CD4-positive, alpha-beta T cell treated with Interleukin-17A for 1 hour (primary cell): ENCODE data around the gene CERCAM.
A peak's percentile ranks its signal among the peaks of the same experiment; 100 is the strongest.

Experiments
- DNase-seq: peaks from one replicate; pipeline ENCODE4 v3.0.0-alpha.2; 2020

The CERCAM gene, protein sequence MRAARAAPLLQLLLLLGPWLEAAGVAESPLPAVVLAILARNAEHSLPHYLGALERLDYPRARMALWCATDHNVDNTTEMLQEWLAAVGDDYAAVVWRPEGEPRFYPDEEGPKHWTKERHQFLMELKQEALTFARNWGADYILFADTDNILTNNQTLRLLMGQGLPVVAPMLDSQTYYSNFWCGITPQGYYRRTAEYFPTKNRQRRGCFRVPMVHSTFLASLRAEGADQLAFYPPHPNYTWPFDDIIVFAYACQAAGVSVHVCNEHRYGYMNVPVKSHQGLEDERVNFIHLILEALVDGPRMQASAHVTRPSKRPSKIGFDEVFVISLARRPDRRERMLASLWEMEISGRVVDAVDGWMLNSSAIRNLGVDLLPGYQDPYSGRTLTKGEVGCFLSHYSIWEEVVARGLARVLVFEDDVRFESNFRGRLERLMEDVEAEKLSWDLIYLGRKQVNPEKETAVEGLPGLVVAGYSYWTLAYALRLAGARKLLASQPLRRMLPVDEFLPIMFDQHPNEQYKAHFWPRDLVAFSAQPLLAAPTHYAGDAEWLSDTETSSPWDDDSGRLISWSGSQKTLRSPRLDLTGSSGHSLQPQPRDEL

DNA sequence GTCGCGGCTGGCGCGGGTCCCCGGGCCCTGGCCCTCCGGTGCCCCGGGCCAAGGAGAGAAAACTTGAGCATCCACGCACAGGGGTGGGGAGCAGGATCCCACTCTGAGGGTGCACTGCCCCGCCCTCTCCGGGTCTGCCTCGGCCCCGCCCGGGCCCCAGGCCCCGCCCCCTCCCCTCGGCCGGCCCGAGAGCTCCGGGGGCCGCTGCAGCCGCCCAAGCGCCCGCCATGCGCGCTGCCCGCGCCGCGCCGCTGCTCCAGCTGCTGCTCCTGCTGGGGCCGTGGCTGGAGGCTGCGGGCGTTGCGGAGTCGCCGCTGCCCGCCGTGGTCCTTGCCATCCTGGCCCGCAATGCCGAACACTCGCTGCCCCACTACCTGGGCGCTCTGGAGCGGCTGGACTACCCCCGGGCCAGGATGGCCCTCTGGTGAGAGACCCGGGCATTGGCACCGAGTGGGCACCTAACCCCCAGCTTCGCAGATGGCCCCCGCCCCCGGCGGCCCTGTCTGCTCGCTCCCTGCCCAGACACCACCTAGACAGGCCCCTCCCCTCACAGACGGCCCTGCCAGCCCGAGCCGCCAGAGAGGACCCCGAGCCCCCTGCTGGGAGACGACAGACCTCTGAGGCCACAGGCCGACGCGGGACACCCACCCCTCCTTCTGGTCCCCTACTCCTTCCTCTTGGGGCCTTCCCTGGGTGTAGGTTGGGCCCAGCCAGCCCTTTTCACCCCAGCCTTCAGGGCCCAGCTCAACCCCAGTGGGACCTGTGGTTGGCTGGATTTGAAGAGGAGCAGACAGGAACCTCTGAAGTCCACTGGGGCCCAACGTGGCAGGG is at the start of gene CERCAM:
CERCAM (plus strand) TSS at position 207 of the 831 bp plus-strand sequence; CDS start at position 228, 21 bp downstream.
- peak; percentile 36 for DNase-seq

DNA sequence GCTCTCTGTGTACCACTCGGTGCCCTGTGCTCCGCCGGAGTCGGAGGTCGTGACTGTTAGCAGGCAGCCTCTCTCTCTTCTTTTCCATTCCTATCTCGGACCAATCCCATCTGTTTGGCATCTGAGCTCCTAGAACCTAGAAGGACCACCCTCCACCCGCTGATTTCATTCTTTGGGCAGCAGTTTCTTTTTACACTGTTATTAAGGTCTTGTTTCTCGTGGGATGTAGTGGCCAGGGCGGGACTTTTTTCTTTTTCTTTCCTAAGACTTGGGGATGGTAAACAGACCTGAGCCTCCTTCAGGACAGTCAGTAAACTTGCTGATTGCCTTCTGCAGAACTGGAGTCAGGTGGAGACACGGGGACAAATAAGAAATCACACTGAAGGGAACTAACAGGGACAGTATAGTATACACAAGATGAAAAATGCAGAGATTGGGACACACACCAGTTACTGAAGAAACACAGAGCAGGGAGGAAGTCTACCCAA is 49.0 kb upstream of the CERCAM start:
- no peak for DNase-seq

DNA sequence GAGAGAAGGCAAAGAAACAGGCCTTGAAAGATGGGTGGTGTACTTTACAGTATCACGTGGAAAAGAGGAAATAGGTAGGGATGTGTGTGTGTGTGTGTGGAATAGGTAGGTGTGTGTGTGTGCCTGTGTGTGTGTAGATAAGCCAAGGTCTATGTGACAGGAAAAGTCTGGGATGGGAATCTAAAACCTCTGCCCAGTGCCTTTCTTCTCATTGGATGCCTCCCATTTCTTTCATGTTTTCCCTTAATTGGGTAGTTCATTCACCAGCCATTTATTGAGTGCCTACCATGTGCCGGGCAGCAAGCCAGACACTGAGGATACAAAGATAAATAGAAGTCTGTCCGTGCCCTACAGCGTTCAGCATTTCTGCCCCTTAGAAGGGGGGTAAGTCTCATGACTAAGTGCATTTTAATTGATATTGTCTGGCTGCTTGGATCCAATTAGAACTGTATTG is 48.4 kb upstream of the CERCAM start:
- DNase-seq = peak; percentile 2

DNA sequence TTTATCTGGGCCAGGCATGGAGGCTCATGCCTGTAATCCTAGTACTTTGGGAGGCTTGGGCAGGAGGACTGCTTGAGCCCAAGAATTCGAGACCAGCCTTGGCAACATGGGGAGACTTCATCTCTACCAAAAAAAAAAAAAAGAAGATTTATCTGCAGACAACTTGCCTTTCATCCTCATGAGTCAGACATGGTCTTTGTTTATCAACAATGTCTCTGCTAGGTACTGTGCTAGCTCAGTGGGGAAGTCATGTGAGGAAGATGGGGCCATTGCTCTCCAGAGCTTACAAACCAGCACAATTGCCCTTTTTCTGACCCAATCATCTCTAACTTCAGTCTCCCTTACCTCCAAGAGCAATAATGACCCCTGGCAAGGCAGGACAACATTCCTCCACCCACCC is 47.9 kb upstream of the CERCAM start:
- no peak for DNase-seq

DNA sequence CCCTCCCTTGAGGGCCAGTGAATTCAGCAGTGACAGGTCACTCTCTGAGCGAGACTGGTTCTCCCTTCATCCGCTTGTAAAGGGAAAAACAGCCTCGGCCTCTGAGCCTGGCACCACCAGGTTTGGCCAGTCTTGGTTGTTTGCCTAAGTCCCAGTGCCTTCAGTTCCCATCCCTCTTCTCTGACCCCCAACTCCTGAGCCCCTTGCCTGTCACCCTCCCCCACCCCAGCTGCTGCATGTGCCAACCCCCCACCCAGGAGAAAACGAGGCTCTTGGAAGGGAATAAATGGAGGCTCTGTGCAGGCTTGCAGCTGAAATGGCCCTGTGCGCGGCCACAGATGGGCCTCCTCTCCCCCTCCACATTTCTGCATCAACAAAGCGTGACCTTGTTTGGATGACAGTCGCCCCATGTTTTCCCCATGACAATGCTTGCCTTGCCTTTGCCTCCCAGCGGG is 46.4 kb upstream of the CERCAM start:
- no peak for DNase-seq

DNA sequence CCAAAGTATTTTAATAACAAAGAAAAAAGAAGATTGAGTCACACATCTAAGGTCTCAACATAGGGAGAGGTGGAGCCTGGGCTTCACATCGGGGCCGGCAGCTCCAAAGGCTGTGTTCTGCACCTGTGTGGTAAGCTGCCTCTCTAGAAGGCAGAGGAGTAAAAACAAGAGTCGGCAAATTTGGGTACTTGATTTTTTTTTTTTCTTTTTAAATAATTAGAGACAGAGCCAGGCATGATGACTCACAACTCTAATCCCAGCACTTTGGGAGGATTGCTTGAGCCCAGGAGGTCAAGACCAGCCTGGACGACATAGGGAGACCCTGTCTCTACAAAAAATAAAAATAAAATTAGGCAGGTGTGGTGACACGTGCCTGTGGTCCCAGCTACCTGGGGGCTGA is 44.8 kb upstream of the CERCAM start:
- DNase-seq = no peak

DNA sequence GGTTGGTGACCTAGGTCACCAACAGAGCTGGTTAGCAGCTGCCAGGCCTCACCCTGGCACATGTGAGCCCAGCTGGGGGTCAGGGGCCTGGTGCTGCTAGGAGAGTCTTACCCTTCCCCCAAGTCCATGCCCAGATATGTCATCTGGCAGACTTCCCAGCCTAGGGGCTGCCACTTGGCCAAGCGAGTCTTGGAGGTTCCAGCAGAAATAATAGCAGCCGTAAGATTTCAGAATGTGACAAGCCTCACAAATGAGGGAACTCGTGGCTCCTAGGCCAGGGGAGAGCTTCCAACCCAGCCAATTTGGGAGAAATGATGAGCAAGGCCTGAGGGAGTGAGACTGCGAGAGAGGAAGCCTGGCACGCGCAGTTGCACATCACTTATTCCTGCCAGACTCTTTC is 38.4 kb upstream of the CERCAM start:
- DNase-seq = no peak

DNA sequence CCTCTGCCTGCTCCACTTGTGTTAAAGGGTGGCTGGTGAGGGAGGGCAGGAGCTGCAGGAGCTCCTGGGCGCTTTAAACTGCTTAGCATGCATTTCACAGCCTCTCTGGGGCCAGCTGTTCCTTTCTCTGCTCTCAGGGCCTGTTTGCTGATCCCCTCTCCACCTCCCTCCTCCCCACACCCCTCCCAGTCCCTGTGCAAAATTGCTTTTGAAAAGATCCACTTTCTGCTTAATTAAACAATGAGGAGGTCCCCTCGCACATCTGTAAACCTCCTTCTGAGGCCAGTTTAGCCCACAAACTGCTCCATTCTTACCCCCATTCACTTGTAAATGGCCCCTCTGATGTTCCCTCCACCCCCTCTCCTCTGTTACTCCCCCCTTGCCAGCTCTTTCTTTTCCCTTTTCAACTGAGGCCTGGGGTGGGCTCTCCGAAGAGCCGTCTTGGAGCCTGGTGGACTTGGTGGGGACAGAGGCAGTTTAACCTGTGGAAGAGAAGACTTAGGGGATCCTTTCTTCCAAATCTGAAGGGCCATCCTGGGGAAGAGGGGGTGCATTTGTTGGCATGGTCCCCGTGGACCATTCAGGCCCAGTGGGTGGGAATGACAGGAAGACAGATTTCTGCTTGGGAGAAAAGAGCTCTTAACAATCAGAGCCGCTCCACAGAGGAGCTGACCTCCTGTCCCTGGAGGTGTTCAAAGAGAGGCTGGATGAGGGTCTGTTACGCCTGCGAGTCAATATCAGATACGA is 37.5 kb upstream of the CERCAM start:
- no peak for DNase-seq

DNA sequence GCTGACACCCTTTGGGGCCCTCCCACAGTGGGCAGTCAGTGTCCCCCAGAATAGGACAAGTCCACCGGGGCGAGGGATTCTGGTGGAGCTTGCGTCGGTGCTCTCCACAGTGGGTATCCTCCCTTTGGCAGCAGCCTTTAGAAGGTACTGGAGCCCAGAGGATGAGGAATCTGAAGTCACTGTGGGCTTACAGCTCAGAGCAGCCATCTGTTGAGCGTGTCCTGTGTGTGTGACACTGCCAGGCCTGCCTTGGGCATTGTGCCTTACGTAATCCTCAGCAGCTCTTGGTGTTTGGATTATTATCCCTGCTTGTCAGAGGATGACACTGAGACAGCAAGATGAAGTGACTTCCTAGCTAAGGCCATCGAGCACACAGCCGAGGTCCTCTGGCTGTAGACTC is 36.9 kb upstream of the CERCAM start:
- DNase-seq = no peak

DNA sequence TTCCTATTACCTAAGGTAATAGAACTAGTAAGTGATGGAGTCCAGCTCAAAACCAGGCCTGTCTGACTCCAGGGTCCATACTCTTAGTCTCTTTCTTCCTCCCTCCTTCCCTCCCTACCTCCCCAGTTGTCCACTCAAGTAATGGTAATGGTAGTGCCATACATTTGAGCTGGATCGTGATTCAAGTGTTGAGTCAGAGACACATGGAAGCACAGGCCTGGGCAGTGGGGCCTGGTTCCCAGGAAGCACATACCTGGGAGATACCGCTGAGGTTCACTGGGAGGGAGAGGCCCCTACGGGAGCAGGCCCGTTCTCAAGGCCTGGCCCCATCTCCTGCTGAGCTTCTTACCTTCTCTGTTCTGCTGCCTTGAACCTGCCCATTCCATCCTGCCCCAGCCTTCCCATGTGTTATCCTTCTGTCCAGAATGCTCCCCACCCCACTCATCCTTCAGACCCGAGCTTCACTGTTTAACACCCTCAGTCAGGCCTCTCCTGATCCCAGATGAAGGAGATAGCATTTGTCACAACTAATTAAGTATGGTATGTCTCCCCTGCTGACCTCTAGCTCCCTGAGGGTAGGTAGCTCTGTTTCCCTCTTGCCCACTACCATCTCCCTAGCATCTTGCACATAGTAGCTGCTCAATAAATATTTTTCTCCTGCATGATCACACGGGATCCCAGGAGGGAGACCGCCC is 35.7 kb upstream of the CERCAM start:
- DNase-seq = no peak

DNA sequence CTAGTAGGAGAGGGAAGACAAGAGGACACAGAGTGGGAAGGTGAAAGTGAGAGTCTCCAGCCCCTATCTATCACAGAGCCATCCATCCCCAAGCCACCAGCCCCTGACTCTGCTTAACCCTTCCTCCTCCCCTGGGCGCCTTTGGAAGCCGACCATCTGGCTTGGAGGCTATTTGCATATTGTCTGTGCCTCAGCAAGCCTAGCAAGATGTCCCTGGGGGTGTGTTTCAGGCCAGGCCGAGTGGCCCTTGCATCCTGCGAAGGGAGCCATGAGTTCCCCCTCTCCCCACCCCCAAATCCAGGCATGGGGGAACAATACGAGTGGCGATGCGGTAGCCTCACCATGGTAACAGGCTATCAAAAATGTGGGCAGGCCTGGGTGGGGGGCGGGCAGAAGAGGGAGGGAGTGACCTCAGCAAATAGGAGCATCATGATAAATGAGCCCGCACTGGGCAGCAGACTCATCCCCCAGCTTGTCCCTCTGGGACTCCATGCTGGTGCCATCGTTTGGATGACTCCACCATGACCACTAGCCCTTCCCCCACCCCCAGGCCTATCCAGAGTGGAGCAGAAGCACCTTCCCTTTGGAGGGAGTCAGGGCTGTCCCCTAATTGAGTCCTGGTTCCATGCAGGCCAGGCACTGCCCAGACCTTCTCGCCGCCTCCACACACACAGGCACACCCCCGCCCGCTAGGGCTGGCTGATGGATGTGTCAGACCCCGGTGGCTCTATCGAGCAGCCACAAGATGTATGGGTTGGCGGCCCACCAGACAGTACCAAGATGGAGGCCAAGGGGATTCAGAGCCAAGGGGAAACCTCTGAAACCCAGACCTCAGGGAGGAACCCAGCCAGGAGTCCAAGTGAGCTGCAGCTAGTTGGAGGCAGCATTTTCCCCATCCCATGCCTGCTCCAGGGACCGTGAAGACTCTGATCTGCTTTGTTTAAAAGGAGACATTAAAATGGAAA is 34.9 kb upstream of the CERCAM start:
- no peak for DNase-seq

DNA sequence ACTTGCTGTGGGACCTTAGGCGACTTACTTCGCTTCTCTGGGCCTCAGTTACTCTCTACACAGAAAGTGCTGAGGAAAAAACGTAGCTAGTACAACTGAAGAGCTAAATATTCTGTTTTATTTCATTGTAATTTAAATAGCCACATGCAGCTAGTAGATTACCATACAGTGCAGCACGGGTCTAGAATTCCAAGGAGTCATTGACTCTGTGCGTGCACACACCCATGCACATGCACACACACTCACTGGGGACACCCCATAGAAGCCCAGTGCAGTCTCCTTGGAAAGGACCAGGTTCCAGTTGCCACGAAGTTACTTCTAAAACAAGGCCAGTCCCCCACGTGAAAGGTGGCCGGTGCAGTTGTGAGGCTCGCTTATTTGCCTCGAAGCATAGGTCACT is 32.5 kb upstream of the CERCAM start:
- DNase-seq = no peak

DNA sequence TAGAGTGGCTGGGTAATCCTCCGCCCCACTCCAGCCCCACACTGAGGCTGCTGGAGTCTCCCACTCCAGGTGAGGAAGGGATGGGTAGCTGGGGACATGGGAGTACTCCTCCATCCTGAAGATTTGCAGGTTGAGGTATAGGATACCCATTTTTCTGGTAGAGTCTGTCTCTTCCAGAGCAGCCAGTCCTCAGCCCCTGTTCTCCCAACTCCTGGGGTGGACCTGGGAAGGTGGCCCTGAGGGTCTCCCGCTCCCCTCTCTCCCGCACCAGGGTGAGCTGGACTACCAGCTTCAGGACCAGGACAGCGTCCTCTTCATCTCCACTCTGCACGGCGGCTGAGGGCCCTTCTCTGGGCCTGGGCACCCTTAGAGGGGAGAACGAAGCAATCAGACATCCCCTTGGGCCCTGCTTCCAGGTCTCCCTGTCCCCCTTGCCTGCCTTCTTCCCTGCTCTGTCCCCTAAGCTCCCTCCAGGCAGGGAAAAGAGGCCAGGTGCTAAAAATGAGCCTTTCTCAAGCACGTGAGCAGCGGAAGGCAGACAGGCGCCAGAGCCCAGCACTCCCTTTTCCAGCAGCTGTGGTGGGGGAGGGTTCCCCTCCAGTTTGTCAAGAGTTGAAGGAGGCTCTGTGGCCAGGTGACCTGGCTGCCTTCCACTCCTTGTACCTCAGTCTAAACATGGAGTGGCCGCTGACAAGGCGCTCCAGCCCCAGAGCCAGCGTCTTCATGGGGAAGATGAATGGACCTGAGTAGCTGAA is 31.1 kb upstream of the CERCAM start:
- DNase-seq = no peak

DNA sequence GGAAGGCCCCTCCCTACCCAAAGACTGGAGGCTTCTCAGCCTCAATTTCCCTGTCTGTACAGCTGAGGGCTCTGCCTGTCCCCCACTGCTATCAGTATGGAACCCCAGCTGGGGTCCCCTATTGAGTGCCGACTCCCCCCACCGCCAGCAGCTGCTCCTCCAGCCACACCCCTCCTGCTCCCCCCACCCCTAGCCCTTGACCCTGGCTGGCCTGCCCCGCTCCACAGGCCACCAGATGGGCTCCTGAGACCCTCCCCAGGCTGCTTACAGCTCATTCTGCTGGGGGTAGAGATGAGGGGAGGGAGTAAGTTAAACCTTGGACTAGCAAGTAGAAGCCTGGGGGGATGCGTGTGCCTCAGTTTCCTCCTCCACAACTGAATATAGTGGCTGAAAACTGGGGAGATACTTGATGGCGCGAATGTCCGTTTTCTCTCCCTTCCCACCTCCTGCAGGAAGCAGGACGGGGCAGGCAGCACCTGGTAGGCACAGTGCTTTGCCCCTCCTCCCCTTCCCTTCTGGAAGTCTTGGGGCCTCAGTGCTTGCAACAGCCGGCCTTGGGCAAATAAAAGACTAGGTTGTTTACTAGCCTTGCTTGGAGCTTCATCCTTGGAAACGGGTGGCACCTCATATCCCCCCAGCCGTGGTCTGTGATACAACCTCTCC is 30.4 kb upstream of the CERCAM start:
- DNase-seq = no peak

DNA sequence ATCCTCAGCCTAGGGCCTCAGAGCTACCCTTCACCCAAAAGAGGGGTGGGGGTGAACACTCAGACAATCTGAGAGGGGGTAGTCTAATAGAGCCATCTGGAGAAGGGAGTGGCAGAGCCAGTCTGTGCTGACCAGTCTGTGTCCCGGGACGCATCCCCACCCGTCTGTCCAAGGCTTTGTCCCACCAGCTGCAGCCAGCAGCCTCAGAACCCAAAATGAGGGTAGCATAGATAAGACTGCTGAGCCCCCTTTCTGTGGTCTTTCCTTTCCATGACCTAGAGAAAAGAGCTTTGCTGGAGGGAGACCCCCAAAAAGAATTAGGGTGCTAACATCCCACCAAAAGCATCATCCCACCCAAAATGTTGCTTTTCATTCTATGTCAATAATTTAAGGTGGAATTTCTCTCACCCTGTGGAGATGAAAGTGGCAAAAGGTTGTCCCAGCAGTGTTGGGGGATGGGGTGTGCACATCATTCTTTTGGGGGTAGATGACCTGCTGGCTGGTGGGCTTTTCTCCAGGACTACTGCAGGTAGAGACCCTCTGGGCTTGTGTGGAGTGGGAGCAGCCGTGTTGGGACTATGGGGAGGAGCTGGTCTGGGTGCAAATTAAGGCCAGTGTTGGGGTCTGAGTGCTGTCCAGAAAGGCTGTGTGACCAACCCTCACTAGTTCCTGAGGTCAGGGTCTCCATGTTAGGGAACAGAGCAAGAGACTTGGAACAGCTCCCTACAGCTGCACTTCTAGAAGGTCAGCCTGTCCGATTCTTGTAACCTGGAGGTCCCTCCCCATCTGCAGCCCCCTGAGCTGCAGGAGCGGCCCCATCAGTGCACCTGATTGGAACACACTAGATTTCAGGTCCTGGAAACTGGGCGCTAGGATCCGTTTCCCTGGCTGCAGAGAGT is 29.6 kb upstream of the CERCAM start:
- DNase-seq = no peak

DNA sequence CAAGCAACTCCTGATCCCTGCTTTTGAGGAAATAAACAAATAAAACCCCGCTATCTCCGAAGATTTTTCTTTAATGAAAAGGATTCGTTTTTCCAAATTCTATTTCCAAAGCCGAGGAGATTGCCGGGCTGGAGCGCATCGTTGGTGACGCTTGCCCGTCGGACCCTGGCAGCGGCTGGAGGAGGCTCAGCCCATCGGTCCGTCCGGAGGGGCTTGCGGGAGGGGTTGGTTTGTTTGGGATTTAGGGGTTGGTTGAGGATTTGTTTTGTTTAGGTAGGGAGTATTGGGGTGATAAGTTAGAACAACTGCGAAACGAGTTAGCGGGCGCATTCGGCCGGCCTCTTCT is 28.7 kb upstream of the CERCAM start:
- DNase-seq = no peak

DNA sequence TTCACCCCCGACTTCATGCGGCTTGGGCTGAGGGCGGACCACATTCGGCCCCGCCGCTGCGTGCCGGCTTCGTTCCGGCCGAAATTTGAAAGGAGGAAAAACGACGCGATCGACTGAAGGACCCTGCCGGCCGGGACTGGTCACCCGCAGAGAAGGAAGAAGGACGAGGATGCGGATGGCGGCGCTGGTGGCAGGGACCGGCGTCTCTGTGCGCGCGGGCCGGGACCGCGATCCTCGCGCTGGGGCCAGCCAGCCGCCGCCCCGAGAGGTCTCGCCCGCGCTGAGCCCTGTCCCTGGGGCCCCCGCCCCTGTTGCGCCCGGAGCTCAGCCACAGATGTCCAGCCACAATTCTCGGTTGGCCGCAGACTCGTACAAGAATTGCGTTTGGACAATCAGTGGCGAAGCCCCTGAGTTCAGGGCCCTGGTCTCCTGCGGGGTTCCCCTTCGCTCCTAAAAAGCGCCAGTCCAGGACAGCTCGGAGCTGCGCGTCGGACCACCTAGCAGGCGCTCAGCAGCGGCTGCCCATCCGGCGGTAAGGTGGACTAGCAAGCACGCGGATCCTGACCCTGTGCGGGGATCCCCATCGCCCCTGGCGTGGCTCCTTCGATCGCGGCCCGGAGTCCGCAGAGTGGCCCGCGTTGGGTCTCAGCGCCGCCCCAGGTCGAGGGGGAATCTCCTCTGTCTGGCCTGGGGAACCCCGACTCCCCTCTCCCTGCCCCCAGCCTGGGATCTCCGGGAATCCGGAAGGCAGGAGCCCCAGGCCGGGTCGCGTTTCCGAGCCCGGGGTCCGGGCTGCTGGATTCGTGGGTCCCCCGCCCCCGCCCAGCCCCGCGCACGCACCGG is 28.1 kb upstream of the CERCAM start:
- DNase-seq = no peak
